PC-3 (cell line): ENCODE results near the gene STK36.

Source experiments
- CTCF ChIP-seq: fragments of 300-600 bp; sonication (generic); conservative IDR thresholded peaks from 2 replicates; pipeline ENCODE4 v1.5.1; 2017; ENCODE audit warnings: antibody characterized with exemption, low read depth, mild to moderate bottlenecking, low read length
- EZH2 ChIP-seq: fragments of 300-600 bp; sonication (generic); IDR thresholded peaks from one replicate; pipeline ENCODE4 v1.6.1; 2017; ENCODE audit warnings: antibody characterized with exemption, mild to moderate bottlenecking, low read length; ENCODE audit not compliant: unreplicated experiment

- TF ChIP-seq CTCF: no peak
- no peak for TF ChIP-seq EZH2
Measured at GRCh38 chr2:218748741-218749441, 77.0 kb downstream of the STK36 start.
